Activated CD4-positive, alpha-beta memory T cell treated with anti-CD3 and anti-CD28 coated beads, Interleukin-2, amount 10 ng/mL, durations not matched to agents 7 days and 5 days (primary cell): ENCODE results near the gene ETV5. TPM values are rescaled to one million over a fixed set of nuclear protein-coding genes. Genes with fewer than 3 reads are reported as not detected.

Experiments
- CTCF ChIA-PET: fragments of 350-600 bp; sonication (Branson Sonifier 250); formaldehyde crosslinking; loops from one replicate; lab custom pipeline; 2021; ENCODE audit warnings: antibody characterized with exemption, inconsistent platforms; lab: Charles Lee
- POLR2A ChIA-PET: fragments of 350-600 bp; sonication (Branson Sonifier 250); formaldehyde crosslinking; loops from one replicate; lab custom pipeline; 2021; ENCODE audit warnings: antibody characterized with exemption; lab: Charles Lee
- DNase-seq: peaks from one replicate; pipeline ENCODE4 v3.0.0-alpha.2; 2020
- H3K27ac Mint-ChIP-seq: one replicate; pipeline ENCODE4 v1.8.0; 2021; ENCODE audit warnings: mild to moderate bottlenecking, mixed read lengths
- H3K27me3 Mint-ChIP-seq: one replicate; pipeline ENCODE4 v1.8.0; 2021; ENCODE audit warnings: mixed read lengths
- H3K36me3 Mint-ChIP-seq: one replicate; pipeline ENCODE4 v1.8.0; 2021; ENCODE audit warnings: low read depth, mixed read lengths
- H3K4me1 Mint-ChIP-seq: one replicate; pipeline ENCODE4 v1.8.0; 2021; ENCODE audit warnings: mixed read lengths
- H3K4me3 Mint-ChIP-seq: one replicate; pipeline ENCODE4 v1.8.0; 2021; ENCODE audit warnings: mild to moderate bottlenecking, mixed read lengths
- H3K9me3 Mint-ChIP-seq: one replicate; pipeline ENCODE4 v1.8.0; 2021; ENCODE audit warnings: mixed read lengths
- total RNA-seq, 2 experiments: library from RNA; stranded (reverse); gene quantifications; one replicate each; pipeline ENCODE4 v1.2.3, GENCODE V29; 2021

Gene ETV5
- total RNA-seq, 2 experiments from 2014 or later = 2.5 to 3.3 TPM

DNA sequence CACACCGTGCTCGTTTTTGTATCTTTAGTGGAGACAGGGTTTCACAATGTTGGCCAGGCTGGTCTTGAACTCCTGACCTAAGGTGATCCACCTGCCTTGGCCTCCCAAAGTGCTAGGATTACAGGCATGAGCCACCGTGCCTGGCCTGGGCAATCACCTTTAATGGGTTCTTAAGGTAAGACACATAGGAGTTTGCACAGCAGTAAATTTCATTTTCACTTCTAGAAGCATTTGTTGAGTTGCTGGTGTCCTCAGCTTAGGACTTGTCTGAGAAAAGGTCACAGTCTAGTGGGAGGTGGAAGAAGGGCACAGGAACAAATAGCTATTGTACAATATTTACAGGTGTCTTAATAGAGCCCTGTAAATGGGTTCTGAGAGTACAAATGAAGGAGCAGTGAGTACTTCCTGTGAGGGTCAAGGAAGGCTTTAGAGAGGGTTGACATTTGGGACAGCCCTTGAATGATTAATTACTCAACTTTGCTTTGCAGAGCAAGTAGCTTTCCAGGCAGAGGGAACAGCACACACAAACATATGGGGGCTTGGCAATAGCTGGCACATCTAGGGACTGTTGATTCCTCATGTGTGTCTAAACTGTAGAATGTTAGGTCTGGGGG, 8.7 kb upstream of the ETV5 start:
- Mint-ChIP-seq H3K9me3 (no peaks in the 10 kb centered on the region), H3K4me1 (no peaks in the 10 kb centered on the region), H3K4me3 (no peak overlapping the region), H3K36me3 (no peaks in the 10 kb centered on the region), H3K27me3 (peaks cover 70% of the 10 kb centered on the region), H3K27ac (no peak overlapping the region)
- ChIA-PET CTCF (no interaction called here), POLR2A (no interaction called here)
- DNase-seq = no peak

GRCh38 chr3:186115239-186115996, 6.5 kb upstream of the ETV5 start:
- Mint-ChIP-seq H3K27me3 (peaks cover 80% of the 10 kb centered on the region), H3K36me3 (no peaks in the 10 kb centered on the region), H3K27ac (no peak overlapping the region), H3K9me3 (no peaks in the 10 kb centered on the region), H3K4me3 (no peak overlapping the region), H3K4me1 (peaks cover 9% of the 10 kb centered on the region)
- ChIA-PET CTCF (interaction anchor here (0.7 kb wide), 1 partner anchor 14 kb away, joined by 3 read pairs; no protein-coding TSS in a partner anchor), POLR2A (no interaction called here)
- no peak for DNase-seq

GRCh38 chr3:186110975-186111974, 2.4 kb upstream of the ETV5 start:
- H3K9me3 Mint-ChIP-seq = no peaks in the 10 kb centered on the region
- peaks cover 38% of the 10 kb centered on the region for H3K4me1 Mint-ChIP-seq
- no peak for DNase-seq
- ChIA-PET CTCF (no interaction called here), POLR2A (no interaction called here)
- peaks cover 82% of the 10 kb centered on the region for H3K27me3 Mint-ChIP-seq
- H3K36me3 Mint-ChIP-seq = peaks cover 2% of the 10 kb centered on the region
- H3K4me3 Mint-ChIP-seq = peak overlapping the region; percentile 36
- no peak overlapping the region for H3K27ac Mint-ChIP-seq

- Mint-ChIP-seq H3K27me3 (peaks cover 83% of the 10 kb centered on the region), H3K36me3 (peaks cover 2% of the 10 kb centered on the region), H3K27ac (no peak overlapping the region), H3K9me3 (no peaks in the 10 kb centered on the region), H3K4me1 (peaks cover 38% of the 10 kb centered on the region), H3K4me3 (peak overlapping the region; percentile 77)
- ChIA-PET CTCF (interaction anchor here (1.1 to 1.5 kb wide), 2 partner anchors 150 to 167 kb away, joined by 3 to 4 read pairs; no protein-coding TSS in a partner anchor), POLR2A (interaction anchor here (1.4 to 1.5 kb wide), 2 partner anchors 457 to 673 kb away, joined by 4 to 5 read pairs; partner anchors contain the start of genes EIF4A2 and TBCCD1)
- no peak for DNase-seq
These were observed 1.3 kb upstream of the ETV5 start for GRCh38 chr3:186109897-186110803.

GRCh38 chr3:186108106-186108940, 566 bp downstream of the ETV5 start:
- Mint-ChIP-seq H3K27ac (no peak overlapping the region), H3K27me3 (peaks cover 84% of the 10 kb centered on the region), H3K4me1 (peaks cover 38% of the 10 kb centered on the region), H3K36me3 (peaks cover 2% of the 10 kb centered on the region), H3K4me3 (peak overlapping the region; percentile 77), H3K9me3 (no peaks in the 10 kb centered on the region)
- ChIA-PET POLR2A (interaction anchor here (0.9 to 1.5 kb wide), 3 partner anchors 170 to 675 kb away, joined by 3 to 5 read pairs (median 4); partner anchors contain the start of genes EIF4A2, TBCCD1 and TRA2B), CTCF (interaction anchor here (0.6 to 0.7 kb wide), 2 partner anchors 294 to 432 kb away, joined by 3 read pairs; no protein-coding TSS in a partner anchor)
- DNase-seq = peak; percentile 30

GRCh38 chr3:186107215-186108105, 1.4 kb downstream of the ETV5 start:
- POLR2A ChIA-PET = interaction anchor here (0.9 kb wide), 1 partner anchor 169 kb away, joined by 3 read pairs; the partner anchor contains the start of gene TRA2B
- Mint-ChIP-seq H3K36me3 (peaks cover 2% of the 10 kb centered on the region), H3K27ac (peak overlapping the region; percentile 14), H3K4me1 (peaks cover 38% of the 10 kb centered on the region), H3K27me3 (peaks cover 84% of the 10 kb centered on the region), H3K9me3 (no peaks in the 10 kb centered on the region), H3K4me3 (peak overlapping the region; percentile 77)
- peak; percentile 50 for DNase-seq
- CTCF ChIA-PET = interaction anchor here (0.6 to 0.7 kb wide), 2 partner anchors 293 to 433 kb away, joined by 3 read pairs; no protein-coding TSS in a partner anchor

GRCh38 chr3:186105543-186105942, 3.3 kb downstream of the ETV5 start:
- Mint-ChIP-seq H3K27ac (no peak overlapping the region), H3K9me3 (no peaks in the 10 kb centered on the region), H3K36me3 (peaks cover 2% of the 10 kb centered on the region), H3K4me3 (no peak overlapping the region), H3K4me1 (peaks cover 29% of the 10 kb centered on the region), H3K27me3 (peaks cover 72% of the 10 kb centered on the region)
- DNase-seq = no peak
- POLR2A ChIA-PET = no interaction called here
- CTCF ChIA-PET = no interaction called here

DNA sequence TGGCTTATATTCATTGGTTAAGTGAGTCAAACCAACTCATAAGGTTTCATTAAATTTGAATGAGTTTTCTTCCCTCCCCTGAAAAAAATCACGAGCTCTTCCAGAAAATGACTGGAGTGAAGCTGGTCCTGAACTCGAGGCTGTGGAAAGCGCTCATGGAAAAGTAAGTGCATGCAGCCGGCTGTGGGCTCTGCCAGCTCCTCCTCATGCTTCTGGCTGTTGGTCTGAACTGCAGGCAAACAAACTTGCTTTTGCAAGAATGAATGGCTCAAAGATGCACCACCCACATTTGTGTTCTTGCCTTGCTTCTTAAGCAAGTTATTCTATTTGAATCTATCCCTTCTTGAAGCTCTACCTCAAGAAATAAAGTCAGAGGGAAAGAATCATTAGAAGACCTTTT, 6.2 kb downstream of the ETV5 start:
- POLR2A ChIA-PET = no interaction called here
- DNase-seq = no peak
- peaks cover 76% of the 10 kb centered on the region for H3K27me3 Mint-ChIP-seq
- no peaks in the 10 kb centered on the region for H3K36me3 Mint-ChIP-seq
- H3K9me3 Mint-ChIP-seq = no peaks in the 10 kb centered on the region
- H3K4me1 Mint-ChIP-seq = peaks cover 7% of the 10 kb centered on the region
- no peak overlapping the region for H3K4me3 Mint-ChIP-seq
- CTCF ChIA-PET = interaction anchor here (0.7 to 1.8 kb wide), 2 partner anchors 159 to 1728 kb away, joined by 3 to 5 read pairs; no protein-coding TSS in a partner anchor
- no peak overlapping the region for H3K27ac Mint-ChIP-seq

- DNase-seq = no peak
- no peaks in the 10 kb centered on the region for H3K4me1 Mint-ChIP-seq
- H3K4me3 Mint-ChIP-seq = no peak overlapping the region
- H3K27me3 Mint-ChIP-seq = peaks cover 79% of the 10 kb centered on the region
- ChIA-PET CTCF (no interaction called here), POLR2A (no interaction called here)
- H3K27ac Mint-ChIP-seq = no peak overlapping the region
- H3K36me3 Mint-ChIP-seq = no peaks in the 10 kb centered on the region
- no peaks in the 10 kb centered on the region for H3K9me3 Mint-ChIP-seq
These were observed 8.5 kb downstream of the ETV5 start for GRCh38 chr3:186100398-186100797.

GRCh38 chr3:186099178-186099577, 9.7 kb downstream of the ETV5 start:
- ChIA-PET CTCF (no interaction called here), POLR2A (no interaction called here)
- Mint-ChIP-seq H3K4me1 (no peaks in the 10 kb centered on the region), H3K27me3 (peaks cover 85% of the 10 kb centered on the region), H3K36me3 (no peaks in the 10 kb centered on the region), H3K9me3 (no peaks in the 10 kb centered on the region), H3K27ac (no peak overlapping the region), H3K4me3 (no peak overlapping the region)
- no peak for DNase-seq
